Mucosa of stomach (tissue), 1 donor: ENCODE data around the gene CLEC10A.
"Not testable (repeated sequence)": the region's sequence is repeated elsewhere in the genome, so short reads cannot be mapped to it uniquely, and the experiment has no call there.

Source experiments
- H3K27me3 ChIP-seq: one replicate; pipeline ENCODE4 v1.7.0; 2013; ENCODE audit warnings: mild to moderate bottlenecking, low read length; ENCODE audit not compliant: control insufficient read depth, insufficient read depth
- H3K36me3 ChIP-seq: one replicate; pipeline ENCODE4 v1.7.0; 2013; ENCODE audit warnings: low read length; ENCODE audit not compliant: control insufficient read depth, insufficient read depth
- H3K4me1 ChIP-seq: one replicate; pipeline ENCODE4 v1.7.0; 2013; ENCODE audit warnings: mild to moderate bottlenecking, low read length; ENCODE audit not compliant: control insufficient read depth, insufficient read depth
- H3K4me3 ChIP-seq: one replicate; pipeline ENCODE4 v1.7.0; 2013; ENCODE audit warnings: low read length
- H3K9ac ChIP-seq: one replicate; pipeline ENCODE4 v1.7.0; 2013; ENCODE audit warnings: mild to moderate bottlenecking, low read length, moderate library complexity
- H3K9me3 ChIP-seq: one replicate; pipeline ENCODE4 v1.7.0; 2013; ENCODE audit warnings: mild to moderate bottlenecking, low read length, moderate library complexity; ENCODE audit not compliant: control insufficient read depth
- donor health status: Pancreatic carcinoma.

The CLEC10A gene

GRCh38 chr17:7102421-7102820, 22.4 kb upstream of the CLEC10A start:
- Histone ChIP-seq H3K4me1 (no peaks in the 10 kb centered on the region), H3K36me3 (no peaks in the 10 kb centered on the region), H3K4me3 (no peak overlapping the region)

DNA sequence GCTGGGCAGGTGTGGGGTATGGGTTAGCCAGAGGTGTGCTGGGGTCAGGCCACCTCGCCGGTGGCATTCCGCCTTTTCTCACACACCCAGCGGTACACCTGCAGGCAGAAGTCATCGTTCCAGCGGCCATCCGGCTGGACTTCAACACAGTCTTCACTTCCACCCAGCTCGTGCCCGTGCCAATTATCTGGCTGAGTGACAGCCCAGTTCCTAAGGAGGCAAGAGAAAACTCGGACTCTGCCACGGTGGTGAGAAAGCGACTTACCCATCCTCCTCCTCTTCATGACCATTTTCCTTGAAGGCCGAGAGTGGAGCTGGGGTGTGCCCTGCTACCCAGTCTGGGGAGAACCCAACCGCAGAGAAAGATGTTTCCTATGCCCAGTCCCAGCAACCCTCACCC, 21.5 kb upstream of the CLEC10A start:
- no peaks in the 10 kb centered on the region for H3K4me1 ChIP-seq
- no peak overlapping the region for H3K9ac ChIP-seq
- no peaks in the 10 kb centered on the region for H3K9me3 ChIP-seq
- peaks cover 4% of the 10 kb centered on the region for H3K27me3 ChIP-seq
- H3K36me3 ChIP-seq = no peaks in the 10 kb centered on the region
- H3K4me3 ChIP-seq = no peak overlapping the region

More at GRCh38 chr17:7102421-7102820, 22.4 kb upstream of the CLEC10A start:
- H3K27me3 ChIP-seq = peaks cover 4% of the 10 kb centered on the region
- no peak overlapping the region for H3K9ac ChIP-seq
- H3K9me3 ChIP-seq = no peaks in the 10 kb centered on the region

GRCh38 chr17:7100641-7101379, 20.8 kb upstream of the CLEC10A start:
- H3K9me3 ChIP-seq, H3K27me3 ChIP-seq, H3K4me1 ChIP-seq, H3K9ac ChIP-seq, H3K4me3 ChIP-seq, H3K36me3 ChIP-seq: not testable (repeated sequence)

DNA sequence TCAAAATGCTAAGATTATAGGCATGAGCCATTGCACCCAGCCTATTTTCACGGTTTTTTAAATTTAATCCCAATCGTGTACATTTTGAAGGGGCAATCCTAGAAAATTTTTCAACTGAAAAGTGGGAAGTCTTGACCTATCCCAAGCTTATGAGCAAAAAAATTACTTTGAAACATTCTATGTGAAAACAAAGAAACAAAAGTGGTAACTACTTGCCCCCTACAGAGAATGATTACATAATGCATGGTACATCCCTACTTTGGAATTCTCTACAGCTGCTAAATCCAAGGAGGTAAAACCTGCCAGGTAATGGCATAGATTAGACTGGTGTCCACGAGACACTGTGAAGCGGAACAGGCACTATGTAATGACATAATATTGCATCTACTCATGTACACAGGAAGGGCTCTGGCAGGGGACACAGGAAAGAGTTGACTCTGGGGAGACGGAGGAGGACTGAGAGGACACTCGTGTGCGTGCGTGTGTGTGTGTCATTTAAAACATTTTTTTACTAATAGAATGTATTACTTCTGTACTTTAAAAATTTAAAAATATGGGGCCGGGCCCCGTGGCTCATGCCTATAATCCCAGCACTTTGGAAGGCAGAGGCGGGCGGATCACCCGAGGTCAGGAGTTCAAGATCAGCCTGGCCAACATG, 18.9 kb upstream of the CLEC10A start:
- H3K9ac ChIP-seq = no peak overlapping the region
- H3K36me3 ChIP-seq = no peaks in the 10 kb centered on the region
- H3K4me3 ChIP-seq = no peak overlapping the region
- H3K4me1 ChIP-seq = no peaks in the 10 kb centered on the region
- peaks cover 4% of the 10 kb centered on the region for H3K27me3 ChIP-seq
- H3K9me3 ChIP-seq = no peaks in the 10 kb centered on the region

- H3K9me3 ChIP-seq = no peaks in the 10 kb centered on the region
- peaks cover 4% of the 10 kb centered on the region for H3K27me3 ChIP-seq
- no peak overlapping the region for H3K9ac ChIP-seq
- no peaks in the 10 kb centered on the region for H3K36me3 ChIP-seq
- H3K4me1 ChIP-seq = no peaks in the 10 kb centered on the region
- no peak overlapping the region for H3K4me3 ChIP-seq
These were observed 17.9 kb upstream of the CLEC10A start for GRCh38 chr17:7097940-7098339.

- Histone ChIP-seq H3K9ac (no peak overlapping the region), H3K27me3 (no peaks in the 10 kb centered on the region), H3K4me1 (no peaks in the 10 kb centered on the region), H3K36me3 (no peaks in the 10 kb centered on the region), H3K9me3 (no peaks in the 10 kb centered on the region), H3K4me3 (no peak overlapping the region)
These were observed 15.6 kb upstream of the CLEC10A start for GRCh38 chr17:7095625-7096024.

DNA sequence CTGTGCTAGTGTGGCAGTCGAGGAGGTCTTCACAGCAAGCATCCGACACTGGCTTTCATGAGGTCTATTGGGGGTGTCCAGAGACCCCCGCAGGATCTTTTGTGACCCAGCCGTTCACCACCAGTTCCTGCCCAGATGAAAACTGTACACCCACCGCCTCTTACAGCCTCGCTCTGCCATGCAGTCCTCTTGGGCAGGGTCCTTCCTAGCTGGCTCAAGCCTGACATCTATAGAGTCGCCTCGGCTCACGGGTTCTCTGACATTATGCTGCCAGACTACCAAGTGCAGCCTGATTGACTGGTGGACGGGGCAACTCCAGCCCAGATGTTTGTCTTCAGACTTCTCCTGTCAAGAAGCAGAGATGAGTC, 14.6 kb upstream of the CLEC10A start:
- Histone ChIP-seq H3K4me1 (no peaks in the 10 kb centered on the region), H3K9me3 (no peaks in the 10 kb centered on the region), H3K36me3 (no peaks in the 10 kb centered on the region), H3K4me3 (no peak overlapping the region), H3K9ac (no peak overlapping the region), H3K27me3 (no peaks in the 10 kb centered on the region)

GRCh38 chr17:7091311-7092005, 11.4 kb upstream of the CLEC10A start:
- not testable (repeated sequence) for H3K9me3 ChIP-seq, H3K4me3 ChIP-seq, H3K4me1 ChIP-seq, H3K36me3 ChIP-seq, H3K27me3 ChIP-seq, H3K9ac ChIP-seq

- not testable (repeated sequence) for H3K27me3 ChIP-seq, H3K4me1 ChIP-seq, H3K36me3 ChIP-seq, H3K4me3 ChIP-seq, H3K9me3 ChIP-seq, H3K9ac ChIP-seq
These were observed 9.5 kb upstream of the CLEC10A start for GRCh38 chr17:7089570-7089969.

GRCh38 chr17:7088442-7088841, 8.4 kb upstream of the CLEC10A start:
- H3K36me3 ChIP-seq, H3K27me3 ChIP-seq, H3K9ac ChIP-seq, H3K9me3 ChIP-seq, H3K4me3 ChIP-seq, H3K4me1 ChIP-seq: not testable (repeated sequence)

GRCh38 chr17:7084088-7084487, 4.0 kb upstream of the CLEC10A start:
- Histone ChIP-seq H3K27me3 (peaks cover 3% of the 10 kb centered on the region), H3K4me1 (no peaks in the 10 kb centered on the region), H3K9ac (no peak overlapping the region), H3K9me3 (no peaks in the 10 kb centered on the region), H3K36me3 (no peaks in the 10 kb centered on the region), H3K4me3 (no peak overlapping the region)

GRCh38 chr17:7083592-7083991, 3.5 kb upstream of the CLEC10A start:
- Histone ChIP-seq H3K27me3 (peaks cover 3% of the 10 kb centered on the region), H3K9me3 (no peaks in the 10 kb centered on the region), H3K9ac (no peak overlapping the region), H3K36me3 (no peaks in the 10 kb centered on the region), H3K4me3 (no peak overlapping the region), H3K4me1 (no peaks in the 10 kb centered on the region)
